Type B pancreatic cell (in vitro differentiated cells): ENCODE measurements around the gene CCNJL. TPM values are rescaled to one million over a fixed set of nuclear protein-coding genes. Genes with fewer than 3 reads are reported as not detected.

Experiments used
- DNase-seq: peaks from one replicate; pipeline ENCODE4 v3.0.0; 2021; ENCODE audit warnings: mixed read lengths; ENCODE audit not compliant: unreplicated experiment; ENCODE audit errors: extremely low spot score
- H3K27ac Mint-ChIP-seq: 2 replicates; pipeline ENCODE4 v1.8.0; 2021; ENCODE audit warnings: mild to moderate bottlenecking, mixed read lengths
- H3K27me3 Mint-ChIP-seq: 2 replicates; pipeline ENCODE4 v1.8.0; 2021; ENCODE audit warnings: mixed read lengths
- H3K36me3 Mint-ChIP-seq: 2 replicates; pipeline ENCODE4 v1.8.0; 2021; ENCODE audit warnings: mixed read lengths
- H3K4me1 Mint-ChIP-seq: one replicate; pipeline ENCODE4 v1.8.0; 2021; ENCODE audit warnings: mixed read lengths; ENCODE audit not compliant: unreplicated experiment
- H3K4me3 Mint-ChIP-seq: 2 replicates; pipeline ENCODE4 v1.8.0; 2021; ENCODE audit warnings: mild to moderate bottlenecking, mixed read lengths
- H3K9me3 Mint-ChIP-seq: 2 replicates; pipeline ENCODE4 v1.8.0; 2021; ENCODE audit warnings: mixed read lengths
- total RNA-seq: library from RNA; stranded (reverse); gene quantifications from 2 replicates; pipeline ENCODE4 v1.2.1, GENCODE V29; 2021; ENCODE audit warnings: low replicate concordance
- TF ChIP-seq, protein P1 (sequence below): fragments of 200-600 bp; sonication (generic); conservative IDR thresholded peaks from 2 replicates; pipeline ENCODE4 v1.5.0; 2021; ENCODE audit warnings: antibody characterized with exemption, mild to moderate bottlenecking

The CCNJL gene
- total RNA-seq, 1 donor from 2014 or later: 16.6 TPM

DNA sequence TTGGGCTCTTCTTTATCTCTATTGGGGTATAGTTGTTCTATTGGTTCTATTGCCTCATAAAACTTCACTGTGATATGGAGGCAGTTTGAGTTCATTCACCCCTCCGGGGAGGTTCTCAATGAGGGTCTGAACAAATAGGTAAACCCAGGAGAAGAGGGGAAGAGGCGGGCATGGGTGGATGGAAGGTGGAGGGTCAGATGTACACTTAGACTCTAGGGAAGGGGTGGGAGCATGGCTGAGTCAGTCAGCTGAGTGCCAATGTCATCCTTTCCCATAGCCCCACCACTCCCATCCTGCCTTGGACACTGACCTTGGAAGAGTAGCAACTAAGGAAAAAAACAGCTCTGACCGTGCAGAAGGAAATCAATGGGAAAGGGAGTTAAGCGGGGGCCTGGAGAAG is 93.0 kb downstream of the CCNJL start:
- Mint-ChIP-seq H3K27me3 (peaks cover 4% of the 10 kb centered on the region), H3K4me3 (no peak overlapping the region), H3K27ac (no peak overlapping the region), H3K4me1 (no peaks in the 10 kb centered on the region), H3K9me3 (no peaks in the 10 kb centered on the region), H3K36me3 (no peaks in the 10 kb centered on the region)
- DNase-seq: no peak
- TF ChIP-seq, protein P1, sequence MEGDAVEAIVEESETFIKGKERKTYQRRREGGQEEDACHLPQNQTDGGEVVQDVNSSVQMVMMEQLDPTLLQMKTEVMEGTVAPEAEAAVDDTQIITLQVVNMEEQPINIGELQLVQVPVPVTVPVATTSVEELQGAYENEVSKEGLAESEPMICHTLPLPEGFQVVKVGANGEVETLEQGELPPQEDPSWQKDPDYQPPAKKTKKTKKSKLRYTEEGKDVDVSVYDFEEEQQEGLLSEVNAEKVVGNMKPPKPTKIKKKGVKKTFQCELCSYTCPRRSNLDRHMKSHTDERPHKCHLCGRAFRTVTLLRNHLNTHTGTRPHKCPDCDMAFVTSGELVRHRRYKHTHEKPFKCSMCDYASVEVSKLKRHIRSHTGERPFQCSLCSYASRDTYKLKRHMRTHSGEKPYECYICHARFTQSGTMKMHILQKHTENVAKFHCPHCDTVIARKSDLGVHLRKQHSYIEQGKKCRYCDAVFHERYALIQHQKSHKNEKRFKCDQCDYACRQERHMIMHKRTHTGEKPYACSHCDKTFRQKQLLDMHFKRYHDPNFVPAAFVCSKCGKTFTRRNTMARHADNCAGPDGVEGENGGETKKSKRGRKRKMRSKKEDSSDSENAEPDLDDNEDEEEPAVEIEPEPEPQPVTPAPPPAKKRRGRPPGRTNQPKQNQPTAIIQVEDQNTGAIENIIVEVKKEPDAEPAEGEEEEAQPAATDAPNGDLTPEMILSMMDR: no peak

DNA sequence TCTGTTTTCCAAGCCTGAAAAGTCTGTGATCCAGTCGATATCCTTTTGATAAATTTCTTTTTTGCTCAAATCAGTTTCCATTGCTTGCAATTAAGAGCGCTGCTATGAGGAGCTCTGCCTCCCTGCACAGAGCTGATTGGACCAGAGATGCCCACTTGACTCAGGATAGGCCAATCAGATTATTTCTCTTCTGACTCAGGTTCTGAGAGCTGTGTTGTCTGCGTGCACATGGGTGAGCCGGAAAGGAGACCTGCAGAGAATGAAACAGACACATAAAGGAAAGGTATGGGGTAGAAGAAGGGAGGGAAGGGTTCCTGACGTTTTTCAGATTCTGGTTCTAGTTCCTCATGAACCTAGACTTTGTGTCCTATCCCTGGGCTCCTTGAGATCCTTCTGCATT is 98.8 kb downstream of the CCNJL start:
- TF ChIP-seq, protein P1: no peak
- Mint-ChIP-seq H3K27me3 (peaks cover 4% of the 10 kb centered on the region), H3K27ac (no peak overlapping the region), H3K4me1 (peaks cover 9% of the 10 kb centered on the region), H3K36me3 (no peaks in the 10 kb centered on the region), H3K9me3 (no peaks in the 10 kb centered on the region), H3K4me3 (no peak overlapping the region)
- no peak for DNase-seq

DNA sequence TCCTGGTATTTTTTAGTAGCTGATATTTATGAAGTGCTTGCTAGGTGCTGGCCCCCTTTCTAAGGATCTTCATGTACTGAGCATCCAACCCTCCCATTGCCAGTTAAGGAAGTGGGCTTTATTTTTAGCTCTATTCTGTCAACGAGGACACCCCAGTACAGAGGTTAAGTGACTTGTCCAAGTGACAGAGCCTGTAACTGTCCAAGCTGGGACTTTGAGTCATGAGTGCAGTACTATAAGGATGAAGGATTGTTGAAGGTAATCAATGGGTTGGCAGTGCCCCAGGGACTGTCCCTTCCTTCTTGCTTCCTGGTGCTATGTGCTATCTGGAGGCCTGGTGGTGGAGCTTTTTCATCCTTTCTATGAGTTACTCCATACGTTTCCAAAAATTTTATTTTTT is 101.0 kb downstream of the CCNJL start:
- DNase-seq: no peak

DNA sequence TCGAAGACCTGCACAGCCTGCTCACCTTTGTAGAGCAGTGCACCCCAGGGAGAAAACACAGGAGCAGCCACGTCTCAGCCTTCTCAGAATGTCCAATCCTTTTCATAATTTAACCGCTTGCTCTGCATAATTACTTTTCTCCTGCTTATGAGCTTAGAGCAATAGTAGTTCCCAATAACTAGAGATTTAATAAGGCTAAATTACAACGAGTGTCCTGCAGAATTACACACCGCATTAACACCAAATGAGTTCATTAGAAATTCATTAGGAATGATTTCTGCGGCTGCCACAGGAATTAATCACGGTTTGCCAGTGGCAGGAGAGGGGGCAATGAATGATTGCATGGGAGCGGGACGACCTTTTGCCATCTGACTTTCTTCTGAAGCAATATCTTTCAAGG is 101.8 kb downstream of the CCNJL start:
- peaks cover under 1% of the 10 kb centered on the region for H3K27me3 Mint-ChIP-seq
- no peak for DNase-seq
- no peaks in the 10 kb centered on the region for H3K36me3 Mint-ChIP-seq

More for the DNA sequence above, 101.0 kb downstream of the CCNJL start:
- Mint-ChIP-seq H3K27me3 (peaks cover 4% of the 10 kb centered on the region), H3K4me3 (no peak overlapping the region), H3K9me3 (no peaks in the 10 kb centered on the region), H3K36me3 (no peaks in the 10 kb centered on the region), H3K27ac (no peak overlapping the region), H3K4me1 (peaks cover 9% of the 10 kb centered on the region)
- TF ChIP-seq, protein P1: no peak

DNA sequence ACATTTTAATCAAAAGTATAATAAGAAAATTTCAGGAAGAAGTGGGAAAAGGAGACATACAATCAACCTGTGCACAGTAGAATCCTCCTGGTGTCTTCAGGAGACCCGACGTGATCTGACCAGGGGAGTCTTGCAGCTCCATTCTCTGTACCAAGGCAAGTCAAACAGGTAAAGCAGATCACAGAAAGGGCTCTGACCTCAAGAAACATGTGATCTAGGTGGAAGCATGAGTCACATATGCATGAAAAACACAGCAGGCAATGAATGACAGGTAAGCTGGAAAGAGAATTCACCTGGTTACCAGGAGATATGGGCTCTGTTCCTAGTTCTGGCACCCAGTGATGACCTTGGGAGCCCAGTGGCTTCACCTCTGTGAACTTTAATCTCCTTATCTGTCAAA is 102.4 kb downstream of the CCNJL start:
- H3K4me1 Mint-ChIP-seq: peaks cover 14% of the 10 kb centered on the region
- TF ChIP-seq, protein P1: no peak
- H3K4me3 Mint-ChIP-seq: no peak overlapping the region
- no peak for DNase-seq
- H3K36me3 Mint-ChIP-seq: no peaks in the 10 kb centered on the region
- no peaks in the 10 kb centered on the region for H3K9me3 Mint-ChIP-seq
- no peaks in the 10 kb centered on the region for H3K27me3 Mint-ChIP-seq
- H3K27ac Mint-ChIP-seq: peak overlapping the region; percentile 46

More for the DNA sequence above, 101.8 kb downstream of the CCNJL start:
- Mint-ChIP-seq H3K4me1 (peaks cover 9% of the 10 kb centered on the region), H3K9me3 (no peaks in the 10 kb centered on the region), H3K4me3 (no peak overlapping the region), H3K27ac (peak overlapping the region; percentile 46)
- TF ChIP-seq, protein P1: no peak

DNA sequence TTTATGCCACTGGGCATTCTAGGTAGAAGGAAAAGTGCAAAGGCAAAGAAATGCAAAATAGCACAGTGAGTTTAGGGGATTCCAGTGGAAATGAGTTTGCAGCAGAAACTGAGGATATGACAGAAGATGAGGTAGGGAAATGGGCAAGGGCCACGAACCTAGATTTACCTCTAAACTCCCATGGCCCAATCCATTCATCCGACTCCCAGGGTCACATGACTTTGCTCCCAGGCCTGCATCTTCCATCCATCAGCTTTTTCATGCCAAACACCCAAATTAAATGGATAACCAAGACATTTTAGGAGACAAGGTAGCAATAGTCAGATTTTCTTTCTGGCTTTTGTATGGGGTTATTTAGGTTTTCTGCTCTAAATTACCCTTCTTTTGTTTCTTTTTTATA is 105.3 kb downstream of the CCNJL start:
- no peaks in the 10 kb centered on the region for H3K9me3 Mint-ChIP-seq
- H3K36me3 Mint-ChIP-seq: no peaks in the 10 kb centered on the region
- DNase-seq: no peak
- H3K27me3 Mint-ChIP-seq: no peaks in the 10 kb centered on the region
- H3K27ac Mint-ChIP-seq: no peak overlapping the region
- no peak overlapping the region for H3K4me3 Mint-ChIP-seq
- TF ChIP-seq, protein P1: no peak
- peaks cover 14% of the 10 kb centered on the region for H3K4me1 Mint-ChIP-seq
